GM12878 (cell line): Measurements from ENCODE around the gene RHPN2. TPM values are rescaled to one million over a fixed set of nuclear protein-coding genes. Genes with fewer than 3 reads are reported as not detected.

ENCODE experiments used
- CHD1 ChIP-seq: IDR thresholded peaks from 2 replicates; pipeline ENCODE4 v1.6.1; 2012; ENCODE audit warnings: low read depth, low read length, improper control_type of control experiment
- CUX1 ChIP-seq: IDR thresholded peaks from 2 replicates; pipeline ENCODE4 v1.6.1; 2012; ENCODE audit warnings: improper control_type of control experiment, low read depth, low read length; ENCODE audit not compliant: insufficient replicate concordance
- EED ChIP-seq: sonication (generic); IDR thresholded peaks from 2 replicates; pipeline ENCODE4 v1.6.1; 2016; ENCODE audit warnings: antibody characterized with exemption, low read depth
- HCFC1 ChIP-seq: fragments of 150-350 bp; IDR thresholded peaks from 2 replicates; pipeline ENCODE4 v1.6.1; 2014; ENCODE audit warnings: low read length
- JUNB ChIP-seq: IDR thresholded peaks from 2 replicates; pipeline ENCODE4 v1.6.1; 2016; ENCODE audit warnings: antibody characterized with exemption, mild to moderate bottlenecking
- MXI1 ChIP-seq: fragments of 150-350 bp; IDR thresholded peaks from 2 replicates; pipeline ENCODE4 v1.6.1; 2011; ENCODE audit warnings: low read depth, mild to moderate bottlenecking, inconsistent platforms, low read length, improper control_type of control experiment
- MYB ChIP-seq: fragments of 150-350 bp; IDR thresholded peaks from 2 replicates; pipeline ENCODE4 v1.6.1; 2014; ENCODE audit warnings: mild to moderate bottlenecking, low read depth, low read length, borderline replicate concordance
- NFYB ChIP-seq: IDR thresholded peaks from 2 replicates; pipeline ENCODE4 v1.6.1; 2011; ENCODE audit warnings: low read depth, mild to moderate bottlenecking, low read length, improper control_type of control experiment, moderate library complexity; ENCODE audit not compliant: insufficient read depth
- NKRF ChIP-seq: fragments of 450-650 bp; conservative IDR thresholded peaks from 2 replicates; pipeline ENCODE4 v1.6.1; 2017; ENCODE audit warnings: mild to moderate bottlenecking, moderate library complexity
- NR2C1 ChIP-seq: fragments of 450-650 bp; IDR thresholded peaks from 2 replicates; pipeline ENCODE4 v1.6.1; 2017; ENCODE audit warnings: antibody characterized with exemption, mild to moderate bottlenecking, moderate library complexity
- NRF1 ChIP-seq: conservative IDR thresholded peaks from 2 replicates; pipeline ENCODE4 v1.6.1; 2011; ENCODE audit warnings: mild to moderate bottlenecking, low read depth, low read length, improper control_type of control experiment
- PBX3 ChIP-seq: IDR thresholded peaks from 2 replicates; pipeline ENCODE4 v1.6.1; 2011; ENCODE audit warnings: mild to moderate bottlenecking, low read depth, low read length, moderate library complexity; ENCODE audit not compliant: insufficient replicate concordance
- RCOR1 ChIP-seq: conservative IDR thresholded peaks from 2 replicates; pipeline ENCODE4 v1.6.1; 2012; ENCODE audit warnings: low read depth, low read length, improper control_type of control experiment
- REST ChIP-seq: IDR thresholded peaks from 2 replicates; pipeline ENCODE4 v1.6.1; 2012; ENCODE audit warnings: mild to moderate bottlenecking, low read depth, low read length
- SPI1 ChIP-seq: IDR thresholded peaks from 2 replicates; pipeline ENCODE4 v1.6.1; 2011; ENCODE audit warnings: low read depth, mild to moderate bottlenecking, low read length, moderate library complexity, borderline replicate concordance; ENCODE audit not compliant: insufficient read depth
- TAF1 ChIP-seq: IDR thresholded peaks from 2 replicates; pipeline ENCODE4 v1.6.1; 2011; ENCODE audit warnings: mild to moderate bottlenecking, low read depth, low read length, borderline replicate concordance
- TCF3 ChIP-seq: IDR thresholded peaks from 2 replicates; pipeline ENCODE4 v1.6.1; 2012; ENCODE audit warnings: low read depth, mild to moderate bottlenecking, low read length, borderline replicate concordance; ENCODE audit not compliant: insufficient read depth
- polyA plus RNA-seq, 11 experiments: library from polyadenylated mRNA; depleted of rRNA in 4 of 11; unstranded in 6 of 11; stranded (reverse) in 5 of 11; fragments of >200 nt; fragmentation: Nextera tagmentation in 4 of 11; fragmentation: Illumina TruSeq in 1 of 11; extraction: Ambion mirVana in 4 of 11; extraction: Trizol in 1 of 11; gene quantifications; 1 replicate in 1 of 11; 2 replicates in 10 of 11; pipeline versions ENCODE4 v1.2.1 to v1.2.3, GENCODE V29; 2011 to 2016; ENCODE audit warnings: inconsistent platforms in 2 of 11, missing spikeins in 2 of 11, low read depth in 1 of 11
- total RNA-seq, 4 experiments: library from RNA; depleted of rRNA in 3 of 4; stranded (reverse); fragments of >200 nt in 3 of 4; fragmentation: Illumina TruSeq in 1 of 4; extraction: Trizol in 1 of 4; gene quantifications; 2 replicates each; pipeline versions ENCODE4 v1.2.1 to v1.2.3, GENCODE V29; 2013 to 2021

Gene RHPN2
- total and polyA plus RNA-seq, 10 of the 15 experiments (the other 5 are each of a cell fraction or from before 2014, with no cell fraction given), result 0.71 to 7.4 (median 3.7) TPM

- peak; percentile 98 for TF ChIP-seq MXI1
- TF ChIP-seq TAF1, result peak; percentile 68
- TF ChIP-seq NRF1, result no peak; the same call in 1 of the 2 replicates
- no peak for TF ChIP-seq REST
- TF ChIP-seq RCOR1, result no peak
- TF ChIP-seq CHD1, result no peak
- peak; percentile 88 for TF ChIP-seq NR2C1
- peak; percentile 97 for TF ChIP-seq NFYB
- TF ChIP-seq JUNB, result no peak
- no peak for TF ChIP-seq SPI1
- peak; percentile 92 for TF ChIP-seq NKRF
- peak; percentile 96 for TF ChIP-seq PBX3
- TF ChIP-seq EED, result no peak
- TF ChIP-seq HCFC1, result peak; percentile 77
- no peak for TF ChIP-seq CUX1
- peak; percentile 50; the same call in 1 of the 2 replicates for TF ChIP-seq TCF3
- no peak for TF ChIP-seq MYB
These were observed 92.8 kb downstream of the RHPN2 start, which contains the start of the genes CEP89 and FAAP24 (continued) for GRCh38 chr19:32971715-32972540.
